Hematopoietic multipotent progenitor cell treated with erythropoietin and hydrocortisone succinate and interleukin-3 and kit ligand, for 15 days (in vitro differentiated cells): ENCODE measurements around the gene C3orf85.
"Not testable (repeated sequence)": the region's sequence is repeated elsewhere in the genome, so short reads cannot be mapped to it uniquely, and the experiment has no call there.

ENCODE experiments used
- DNase-seq: peaks from one replicate; pipeline ENCODE4 v3.0.0-alpha.2; 2015; ENCODE audit warnings: low spot score

The C3orf85 gene, protein sequence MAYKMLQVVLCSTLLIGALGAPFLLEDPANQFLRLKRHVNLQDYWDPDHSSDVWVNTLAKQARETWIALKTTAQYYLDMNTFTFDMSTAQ

DNA sequence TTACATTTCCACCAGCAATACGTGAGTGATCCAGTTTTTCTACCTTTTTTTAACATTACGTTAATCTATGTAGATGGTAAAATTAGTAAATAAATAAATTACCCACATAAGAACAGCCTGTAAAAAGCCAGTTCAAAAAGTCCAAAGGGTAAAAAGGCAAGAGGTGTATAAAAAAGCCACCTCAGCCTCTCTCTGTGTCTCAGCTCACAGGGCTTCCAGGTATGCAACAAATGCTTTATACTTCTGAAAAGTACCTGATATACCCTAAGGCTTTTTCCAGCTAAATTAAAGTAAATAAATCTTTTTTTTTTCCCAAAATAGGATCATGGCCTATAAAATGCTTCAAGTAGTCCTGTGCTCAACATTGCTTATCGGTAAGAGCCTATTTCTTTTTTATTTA is at the start of gene C3orf85:
C3orf85 (plus strand) TSS at position 197 of the 400 bp plus-strand sequence; CDS start at position 326, 129 bp downstream.
- DNase-seq, result no peak

DNA sequence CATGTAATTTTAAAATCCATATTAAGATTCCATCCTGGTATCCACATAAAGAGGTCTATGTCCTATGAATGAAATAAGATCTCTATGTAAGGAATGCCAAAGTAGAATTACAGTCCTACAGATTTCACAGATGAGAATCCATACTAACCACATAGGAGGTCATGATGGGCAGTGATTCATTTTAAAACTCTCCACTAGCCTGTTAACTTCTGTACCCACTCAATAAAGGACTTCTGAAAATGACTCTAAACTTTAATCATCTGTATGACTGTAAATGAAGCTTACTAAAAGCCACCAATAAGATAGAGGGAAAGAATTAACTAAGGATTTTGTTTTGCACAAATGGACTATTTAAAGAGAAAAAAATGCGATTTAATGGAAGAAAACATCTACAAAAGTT is 47.3 kb upstream of the C3orf85 start:
- DNase-seq, result no peak

DNA sequence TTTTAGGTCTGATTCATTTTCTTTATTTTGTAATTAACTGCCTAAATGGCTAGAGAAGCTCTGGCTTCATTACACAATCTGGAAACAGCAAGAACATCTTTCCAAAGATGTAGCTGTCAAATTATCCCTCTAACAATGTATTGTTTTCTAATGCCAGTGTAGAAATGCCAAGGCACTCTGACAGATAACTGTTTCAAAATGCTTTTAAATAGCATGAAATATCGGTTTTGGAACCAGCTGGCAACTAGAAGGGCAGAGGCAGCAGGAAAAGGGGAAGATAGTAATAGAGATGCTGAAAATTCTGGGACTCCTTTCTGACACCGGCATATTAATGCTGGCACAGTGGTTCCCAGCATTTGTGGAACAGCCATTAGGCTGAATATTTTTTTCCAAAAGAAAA is 44.7 kb upstream of the C3orf85 start:
- no peak for DNase-seq

DNA sequence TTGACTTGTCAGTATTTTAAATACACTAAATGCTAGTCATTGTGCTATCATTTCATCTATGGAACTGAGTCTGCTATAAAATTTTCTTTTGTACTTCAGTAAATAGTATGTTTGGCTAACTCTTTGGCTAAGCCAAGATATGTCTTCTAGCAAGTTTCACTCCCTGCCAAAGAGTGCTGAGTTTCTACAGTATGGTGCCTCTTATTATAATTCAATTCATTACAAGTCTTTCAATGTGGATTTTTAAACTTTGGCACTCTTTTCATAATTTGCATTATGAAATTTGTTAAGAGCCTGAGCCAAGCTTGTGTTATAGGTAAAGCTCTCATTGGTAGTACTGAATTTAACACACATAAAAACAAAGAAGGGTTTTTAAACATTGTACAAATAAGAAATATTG is 43.0 kb upstream of the C3orf85 start:
- no peak for DNase-seq

DNA sequence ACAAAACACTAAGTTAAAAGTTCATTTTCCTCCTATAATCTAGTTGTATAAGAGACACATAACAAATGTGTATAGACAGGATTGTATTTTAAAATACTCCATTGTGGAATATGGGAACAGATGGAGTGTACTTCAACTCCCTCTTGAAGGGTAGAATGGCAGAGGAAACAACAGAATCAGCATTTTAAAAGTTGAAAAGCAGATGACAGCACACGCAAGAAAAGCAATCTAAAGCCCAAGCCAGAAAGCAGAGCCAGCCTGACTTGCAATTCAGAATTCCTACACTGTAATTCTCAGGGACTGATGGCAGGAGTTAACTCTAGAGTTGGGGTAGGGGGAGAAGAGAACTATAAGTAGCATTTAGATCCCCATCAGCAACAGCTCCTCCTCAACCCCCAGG is 41.4 kb upstream of the C3orf85 start:
- no peak for DNase-seq

DNA sequence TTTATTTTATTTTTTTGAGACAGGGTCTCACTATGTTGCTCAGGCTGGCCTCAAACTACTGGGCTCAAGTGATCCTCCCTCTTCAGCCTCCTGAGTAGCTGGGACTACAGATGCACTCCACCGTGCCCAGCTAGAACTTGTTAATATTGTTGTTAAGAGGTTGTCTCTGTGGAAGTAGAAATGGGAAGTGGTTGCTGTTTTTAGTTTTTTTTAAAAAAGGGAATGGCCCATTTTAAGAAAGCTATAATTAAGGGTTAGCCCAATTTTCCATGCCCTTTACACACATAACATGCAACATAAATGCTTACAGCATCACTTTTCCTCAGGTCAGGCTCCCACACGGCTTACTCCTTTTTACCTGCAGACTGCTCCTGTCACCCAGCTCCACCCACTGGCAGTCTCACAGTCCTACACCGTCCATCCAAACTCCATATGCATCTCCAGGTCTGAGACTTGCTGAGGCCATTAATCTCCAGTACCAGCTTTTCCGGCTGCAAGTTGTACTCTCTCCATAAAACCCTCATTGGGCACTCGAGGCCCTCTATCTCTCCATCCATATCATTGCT is 38.4 kb upstream of the C3orf85 start:
- no peak for DNase-seq

DNA sequence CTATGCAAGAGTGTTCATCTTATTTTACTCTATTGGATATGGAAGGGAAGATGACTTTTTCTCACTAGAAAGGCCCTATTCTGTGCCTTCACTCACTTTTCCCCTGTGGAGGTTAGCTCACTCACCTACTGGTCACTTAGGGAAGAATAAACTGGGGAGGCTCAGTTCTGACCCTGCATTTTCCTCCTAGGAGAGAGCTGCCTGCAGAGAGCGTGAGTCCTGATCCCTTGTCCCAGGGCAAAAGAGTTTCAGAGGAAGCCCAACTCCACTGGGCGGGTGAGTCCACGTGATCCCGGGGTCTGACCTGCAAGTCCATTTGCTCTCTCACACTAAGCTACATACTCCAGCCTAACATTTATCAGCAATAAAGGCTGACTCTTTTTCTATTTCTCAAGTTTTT is 26.9 kb upstream of the C3orf85 start:
- DNase-seq, result no peak

DNA sequence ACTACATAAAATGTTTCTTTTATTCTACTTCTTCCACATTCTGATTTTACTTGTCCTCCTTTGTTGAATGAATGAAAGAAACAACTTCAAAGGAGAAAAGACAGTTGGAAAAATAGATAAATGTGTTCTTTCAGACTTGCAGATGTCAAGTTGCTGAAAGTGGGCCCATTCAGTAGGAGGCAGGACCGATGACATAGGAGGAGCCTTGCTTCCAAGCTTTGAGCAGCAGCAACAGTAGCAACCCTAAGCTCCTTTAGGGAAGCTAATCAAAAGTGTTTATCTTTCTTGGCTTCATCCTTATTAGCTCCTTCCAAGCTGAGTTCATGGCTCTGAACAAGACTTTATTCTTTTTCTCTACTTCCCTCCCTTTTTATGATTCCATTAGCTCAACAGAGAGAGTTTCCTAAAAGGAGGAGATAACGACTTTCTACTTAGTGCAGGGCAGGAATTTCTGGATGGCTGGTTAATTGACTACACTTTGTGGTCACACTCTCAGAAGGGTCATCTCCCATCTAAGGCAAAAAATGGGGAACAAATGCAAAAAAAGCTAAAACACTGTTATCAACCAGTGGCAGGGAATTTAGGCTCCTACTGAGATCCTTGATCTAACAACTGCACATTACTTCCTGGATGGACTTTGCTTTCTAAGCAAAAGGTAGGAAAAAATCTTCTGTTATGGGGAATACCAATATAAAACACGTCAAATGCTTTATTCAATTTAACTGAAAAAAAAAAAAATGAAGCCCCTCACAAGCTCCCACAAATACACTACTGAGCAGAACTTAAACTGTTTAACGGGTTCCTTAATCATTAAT is 23.4 kb upstream of the C3orf85 start:
- DNase-seq, result no peak

DNA sequence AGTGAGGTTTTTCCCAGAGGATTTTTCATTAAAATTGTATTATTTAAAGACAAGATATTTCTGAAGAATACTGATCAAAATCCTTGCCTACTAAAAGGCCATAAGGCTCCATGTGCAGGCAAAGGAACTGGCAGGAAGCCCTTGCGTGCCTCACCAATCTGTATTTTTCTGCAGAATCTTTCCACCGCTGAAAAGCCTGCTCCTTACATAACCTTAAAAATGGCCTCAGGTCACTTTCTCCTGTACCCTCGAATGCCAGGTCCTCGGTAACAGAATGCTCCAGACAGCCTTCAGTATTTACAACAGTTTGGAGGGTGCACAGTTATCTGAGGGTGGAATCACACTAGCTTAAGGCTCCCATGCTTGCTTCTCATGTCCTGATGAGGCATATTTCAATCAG is 21.8 kb upstream of the C3orf85 start:
- DNase-seq, result no peak

DNA sequence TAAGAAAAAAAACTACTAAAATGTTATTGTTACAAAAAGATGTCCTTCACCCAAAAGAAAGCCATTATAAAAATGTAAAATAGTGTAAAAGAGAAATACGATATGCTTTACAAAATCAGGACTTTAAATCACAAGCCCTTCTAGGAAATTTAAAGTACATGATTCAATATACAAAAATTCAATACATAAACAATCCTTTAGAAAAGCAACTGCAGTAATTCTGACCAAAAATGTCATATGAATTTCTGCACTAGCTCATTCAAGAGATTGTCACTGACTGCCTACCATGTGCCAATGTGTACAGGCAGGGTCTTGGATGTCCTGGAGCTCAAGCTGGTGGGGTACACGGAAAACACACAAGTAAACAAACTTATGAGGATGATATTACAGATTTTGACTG is 21.1 kb upstream of the C3orf85 start:
- no peak for DNase-seq

DNA sequence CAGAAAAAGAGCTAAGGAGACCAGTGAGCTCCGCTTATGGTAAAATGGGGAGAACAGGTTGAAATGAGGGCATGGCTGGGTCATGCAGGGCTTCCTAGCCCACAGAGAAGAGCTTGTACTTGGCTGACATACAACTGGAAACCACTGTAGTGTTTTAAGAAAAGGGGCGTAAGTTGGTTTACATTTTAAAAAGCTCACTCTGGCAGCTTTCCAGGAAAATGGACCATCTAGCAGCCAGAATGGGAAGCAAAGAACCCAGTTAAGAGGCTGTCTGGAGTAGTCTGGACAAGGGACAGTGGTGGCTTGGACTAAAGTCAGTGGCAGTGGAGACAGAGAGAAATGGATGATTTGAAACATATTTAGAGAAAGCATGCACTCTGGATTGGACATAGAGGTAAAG is 20.5 kb upstream of the C3orf85 start:
- DNase-seq, result no peak

DNA sequence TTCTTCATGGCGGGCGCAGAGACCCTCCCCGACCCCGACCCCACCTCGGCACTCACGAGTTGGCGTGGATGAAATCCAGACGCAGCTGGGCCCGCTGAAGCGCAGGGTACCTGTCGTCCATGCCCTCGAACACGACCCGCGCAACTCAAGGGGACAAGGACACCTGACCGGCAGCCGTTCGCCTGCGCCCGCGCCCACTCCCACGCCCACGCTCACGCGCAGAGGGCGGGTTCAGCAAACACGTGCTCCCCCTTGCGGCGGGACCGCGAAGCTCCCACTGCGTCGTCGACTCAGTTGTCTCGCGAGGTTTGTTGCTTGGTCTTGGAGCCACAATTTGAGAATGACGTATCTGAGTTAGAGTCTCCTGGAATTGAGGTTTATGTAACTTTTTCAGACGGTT is 18.6 kb upstream of the C3orf85 start, which contains the start of gene MORC1:
MORC1 (minus strand) TSS at position 196 of the 400 bp plus-strand sequence; CDS start at position 121, 75 bp downstream.
- DNase-seq, result no peak

DNA sequence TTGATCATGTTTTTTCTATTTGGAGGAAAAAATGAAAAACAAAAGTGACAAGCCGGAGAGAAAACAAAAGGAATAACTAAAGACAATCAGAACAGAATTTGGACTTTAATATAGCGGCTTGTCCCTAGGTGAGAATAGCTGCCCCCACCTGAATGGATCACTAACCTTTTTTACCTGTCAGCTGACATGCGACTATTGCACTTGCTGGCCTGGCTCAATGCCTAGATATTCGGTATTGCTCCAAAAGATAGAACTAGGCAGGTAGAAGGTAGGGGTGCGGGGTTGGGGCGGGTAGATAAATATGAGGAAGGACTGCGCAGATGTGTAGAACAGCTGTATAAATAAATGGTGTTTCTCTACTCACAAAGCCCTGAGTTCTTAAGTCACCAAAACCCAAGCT is 17.9 kb upstream of the C3orf85 start:
- no peak for DNase-seq

DNA sequence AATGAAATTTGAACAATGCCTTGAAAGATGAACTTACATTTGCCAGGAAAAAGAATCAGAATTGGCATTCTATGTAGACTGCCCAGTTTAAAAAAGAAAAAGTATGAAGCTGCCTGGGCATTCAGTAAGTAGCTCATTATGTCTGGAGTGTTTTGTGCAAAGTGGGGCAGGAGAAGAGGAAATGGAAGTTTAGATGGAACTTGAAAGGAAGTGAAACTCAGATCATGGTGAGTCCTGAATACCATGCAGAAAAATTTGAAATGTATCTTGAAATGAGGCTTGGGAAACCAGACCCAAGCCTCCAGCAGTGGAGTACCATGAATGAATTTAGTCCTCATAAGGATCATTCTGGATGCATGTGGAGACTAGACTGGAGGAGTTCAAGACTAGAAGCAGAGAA is 13.8 kb upstream of the C3orf85 start:
- DNase-seq, result no peak

DNA sequence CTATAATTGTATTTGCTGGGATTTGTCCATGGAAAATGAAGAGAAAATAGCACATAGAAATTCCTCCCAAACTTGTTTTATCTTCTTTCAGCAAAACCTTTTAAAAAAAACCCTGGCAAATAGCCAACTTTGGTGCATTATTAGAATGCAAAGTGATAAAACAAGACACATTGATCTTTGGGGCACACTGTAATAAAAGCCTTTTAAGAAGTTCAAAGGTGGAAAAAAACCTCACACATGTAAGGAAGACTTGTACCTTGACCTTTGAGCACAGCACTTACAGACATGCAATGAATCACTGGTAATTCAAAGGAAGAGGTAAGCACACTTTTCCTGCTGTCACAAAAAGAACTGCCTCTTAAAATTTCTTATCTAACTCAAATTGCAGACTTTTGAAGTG is 10.6 kb upstream of the C3orf85 start:
- no peak for DNase-seq

DNA sequence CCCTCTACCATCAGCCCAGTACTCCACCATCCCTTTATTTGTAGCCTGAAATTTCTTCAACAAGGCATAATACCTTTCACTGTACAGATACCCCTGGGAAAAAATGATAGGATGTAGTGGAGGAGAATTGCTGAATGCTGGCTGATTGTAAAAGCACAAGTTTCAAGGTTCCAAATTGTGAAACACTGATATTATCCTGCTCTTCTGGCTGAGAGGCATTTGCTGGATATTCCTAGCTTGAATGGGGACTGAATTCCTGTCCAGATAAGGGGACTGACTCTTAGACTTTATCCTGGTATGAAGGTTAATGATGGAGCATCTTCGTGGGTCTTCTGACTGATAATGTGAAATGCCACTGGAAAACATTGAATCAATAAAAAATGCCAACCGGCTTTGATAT is 9.0 kb upstream of the C3orf85 start:
- no peak for DNase-seq

DNA sequence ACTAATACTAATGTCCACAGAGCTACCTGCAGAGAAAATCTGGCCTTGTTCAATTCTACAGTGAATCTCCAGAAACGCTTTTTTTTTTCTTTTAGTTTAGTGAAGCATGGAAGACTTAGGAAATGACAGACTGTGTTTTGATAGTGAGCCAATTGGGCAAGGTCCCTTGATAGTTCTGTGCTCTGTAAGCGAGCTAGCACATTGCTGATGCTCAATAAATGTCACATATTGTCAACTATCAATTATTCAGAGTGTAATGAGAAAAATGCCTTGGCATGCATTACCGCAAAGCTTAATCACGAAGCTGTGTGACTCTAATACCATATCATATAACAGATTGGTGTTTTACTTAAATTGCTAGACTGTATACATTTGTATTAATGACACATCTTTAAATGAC is 5.2 kb upstream of the C3orf85 start:
- DNase-seq, result no peak

DNA sequence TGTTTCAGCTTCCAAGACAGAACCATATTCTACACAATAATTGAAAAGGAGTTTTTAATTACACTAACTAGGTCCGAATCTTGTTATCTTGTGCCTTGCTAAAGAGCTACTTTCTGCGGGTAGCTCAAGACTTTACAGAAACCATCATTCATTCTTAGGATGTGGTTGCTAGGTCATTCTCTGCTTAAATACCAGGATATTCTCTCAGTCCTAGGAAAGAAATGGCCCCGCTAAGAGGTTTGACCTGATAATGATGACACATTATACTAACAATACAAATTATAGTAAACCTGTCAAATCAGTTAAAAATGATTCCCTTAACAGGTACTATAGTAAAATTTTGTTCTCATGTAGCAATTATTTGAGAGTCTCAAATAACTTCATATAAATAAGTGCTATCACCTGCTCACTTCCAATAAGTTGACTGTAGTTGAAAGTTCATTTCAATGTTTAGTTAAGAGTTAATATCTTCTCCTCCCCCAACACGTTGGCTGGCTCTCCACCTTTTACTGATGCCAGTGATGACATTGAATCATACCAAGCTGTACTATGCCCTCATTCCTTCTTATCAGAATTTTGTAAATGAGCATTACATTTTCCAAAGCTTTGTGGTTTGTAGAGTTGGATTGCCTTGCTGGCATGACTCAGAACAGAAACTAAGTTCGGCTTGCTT is 3.6 kb upstream of the C3orf85 start:
- no peak for DNase-seq

DNA sequence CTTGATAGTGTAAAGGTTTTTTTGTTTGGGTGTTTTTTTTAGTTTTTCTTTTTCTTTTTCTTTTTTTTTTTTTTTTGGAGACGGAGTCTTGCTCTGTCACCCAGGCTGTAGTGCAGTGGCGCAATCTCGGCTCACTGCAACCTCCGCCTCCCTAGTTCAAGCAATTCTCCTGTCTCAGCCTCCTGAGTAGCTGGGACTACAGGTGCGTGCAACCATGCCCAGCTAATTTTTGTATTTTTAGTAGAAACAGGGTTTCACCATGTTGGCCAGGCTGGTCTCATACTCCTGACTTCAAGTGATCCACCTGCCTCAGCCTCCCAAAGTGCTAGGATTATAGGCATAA is 3.1 kb upstream of the C3orf85 start:
- not testable (repeated sequence) for DNase-seq

DNA sequence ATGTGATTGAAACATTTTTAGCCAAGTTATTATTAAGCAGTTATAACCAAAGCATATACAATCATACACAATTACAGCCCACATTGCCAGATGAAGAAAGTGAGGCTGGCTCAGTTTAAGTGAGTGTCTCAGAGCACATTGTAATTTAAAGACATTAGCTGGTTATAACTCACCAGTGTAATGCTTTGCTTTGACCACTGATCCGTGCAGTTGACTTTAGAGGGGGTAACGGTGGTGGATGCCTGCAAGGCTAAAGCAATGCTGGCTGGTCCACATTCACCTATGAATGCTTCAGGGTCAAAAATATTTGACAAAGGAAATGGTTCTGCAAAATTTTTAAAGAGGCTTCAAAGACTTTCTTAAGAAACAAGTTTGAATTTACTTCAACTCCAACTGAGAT is 1.2 kb downstream of the C3orf85 start:
- DNase-seq, result no peak

DNA sequence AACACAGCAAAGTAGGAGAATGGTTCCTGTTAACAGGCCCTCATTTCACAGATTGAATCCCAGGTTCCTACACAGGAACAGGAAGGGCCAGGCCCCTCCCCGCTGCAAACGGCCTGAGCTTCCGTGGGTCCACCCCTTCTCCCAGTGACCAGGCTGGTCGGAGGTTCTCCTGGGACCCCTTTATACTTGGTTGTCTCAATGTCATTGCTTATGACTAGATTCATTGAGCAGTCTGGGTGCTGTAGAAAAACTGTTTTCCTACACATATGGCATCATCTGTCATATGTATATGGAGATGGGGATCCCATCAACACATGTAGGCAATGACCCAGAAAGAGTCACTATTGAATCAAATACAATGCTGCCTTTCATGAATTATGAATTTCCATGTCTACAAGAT is 3.8 kb downstream of the C3orf85 start:
- DNase-seq, result no peak

DNA sequence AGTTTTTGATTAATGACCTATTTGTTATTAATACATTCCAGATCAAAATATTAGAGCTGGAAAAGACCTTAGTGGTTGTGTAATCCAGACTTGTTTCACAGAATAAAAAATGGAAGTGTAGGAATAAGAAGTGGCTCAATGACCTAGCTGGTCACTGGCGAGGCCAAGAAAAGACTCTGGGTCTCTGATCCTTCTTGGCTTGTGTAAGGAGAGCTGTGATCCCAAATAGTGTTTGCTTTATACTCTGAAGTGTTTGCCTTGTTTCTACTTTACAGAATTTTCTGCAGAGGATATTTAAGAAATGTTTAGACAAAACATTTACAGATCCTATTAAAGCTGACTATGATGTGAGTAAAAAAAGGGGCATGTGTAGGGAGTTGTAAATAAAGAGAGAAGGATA is 7.1 kb downstream of the C3orf85 start:
- no peak for DNase-seq

DNA sequence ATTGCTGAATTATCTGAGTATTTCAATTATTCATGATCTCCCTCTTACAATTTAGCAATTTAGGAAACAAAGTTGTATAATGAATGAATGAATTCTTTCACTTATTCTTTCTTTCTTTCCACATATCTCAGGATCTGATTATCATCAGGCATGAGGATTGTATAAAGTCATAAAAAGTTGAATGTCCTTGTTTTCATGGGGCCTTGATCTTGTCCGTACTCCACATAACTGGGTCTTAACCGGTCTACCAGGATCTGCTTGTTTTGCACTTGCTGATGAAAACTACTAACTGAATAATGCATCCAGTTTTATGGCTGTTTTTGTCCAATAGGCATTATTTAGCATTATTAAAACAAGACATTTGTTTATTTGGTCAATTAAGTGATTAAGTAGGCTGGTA is 12.6 kb downstream of the C3orf85 start:
- DNase-seq, result no peak
